AG04449 (cell line): ENCODE results near the gene AEN.
A peak's percentile ranks its signal among the peaks of the same experiment; 100 is the strongest.

Experiments
- CTCF ChIA-PET: fragments of 350-600 bp; formaldehyde crosslinking; extraction: SDS; loops from one replicate; lab custom pipeline; 2021; ENCODE audit warnings: antibody characterized with exemption; lab: Yijun Ruan, JAX
- POLR2A ChIA-PET: fragments of 400-600, 350-600 bp; formaldehyde crosslinking; extraction: SDS; loops from one replicate; lab custom pipeline; 2020; ENCODE audit warnings: antibody characterized with exemption, inconsistent platforms; lab: Yijun Ruan, JAX
- DNase-seq: peaks from one replicate; pipeline ENCODE4 v3.0.0-alpha.2; 2010; ENCODE audit warnings: low read depth, low spot score
- H3K4me3 ChIP-seq: 2 replicates; pipeline ENCODE4 v1.5.1; 2011; ENCODE audit warnings: low read depth, mild to moderate bottlenecking, control low read depth, low read length
- CTCF ChIP-seq: IDR thresholded peaks from one replicate; pipeline ENCODE4 v1.5.1; 2011; ENCODE audit warnings: mild to moderate bottlenecking, moderate library complexity, low read length, control low read depth, inconsistent platforms; ENCODE audit not compliant: insufficient read depth; ENCODE audit errors: missing control alignments

The AEN gene

GRCh38 chr15:88649286-88649733 is 28.2 kb downstream of the AEN start:
- no peak overlapping the region for H3K4me3 ChIP-seq
- TF ChIP-seq CTCF = no peak
- ChIA-PET CTCF (interaction anchor here (1.3 kb wide), 1 partner anchor 186 kb away, joined by 8 read pairs; no protein-coding TSS in a partner anchor), POLR2A (interaction anchor here (0.5 to 1.9 kb wide), 2 partner anchors 11 to 28 kb away, joined by 3 to 6 read pairs; partner anchors contain the start of genes AEN and ISG20)
- DNase-seq = peak; percentile 61

GRCh38 chr15:88649753-88650551 is 28.8 kb downstream of the AEN start:
- CTCF ChIA-PET = interaction anchor here (0.6 to 1.3 kb wide), 2 partner anchors 164 to 185 kb away, joined by 3 to 8 read pairs; no protein-coding TSS in a partner anchor
- no peak for DNase-seq
- POLR2A ChIA-PET = interaction anchor here (0.5 to 1.9 kb wide), 2 partner anchors 9 to 12 kb away, joined by 3 to 6 read pairs; partner anchors contain the start of gene ISG20
- no peak for TF ChIP-seq CTCF
- no peak overlapping the region for H3K4me3 ChIP-seq

DNA sequence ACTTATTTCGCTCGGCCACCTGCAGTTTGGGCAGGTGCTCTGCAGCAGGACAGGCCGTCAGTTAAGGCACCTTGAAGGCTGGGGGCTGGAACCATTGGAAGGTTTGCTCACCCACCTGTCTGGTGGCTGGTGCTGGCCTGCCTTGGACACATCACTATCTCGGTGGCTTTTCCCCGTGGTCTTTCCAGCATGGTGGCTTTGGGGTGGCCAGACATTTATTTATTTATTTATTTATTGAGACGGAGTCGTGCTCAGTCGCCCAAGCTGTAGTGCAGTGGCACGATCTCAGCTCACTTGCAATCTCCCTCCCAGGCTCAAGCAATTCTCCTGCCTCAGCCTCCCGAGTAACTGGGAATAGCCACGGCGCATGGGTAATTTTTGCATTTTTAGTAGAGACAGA is 29.4 kb downstream of the AEN start:
- ChIA-PET CTCF (interaction anchor here (0.6 kb wide), 1 partner anchor 163 kb away, joined by 3 read pairs; no protein-coding TSS in a partner anchor), POLR2A (interaction anchor here (1.9 kb wide), 1 partner anchor 12 kb away, joined by 6 read pairs; the partner anchor contains the start of gene ISG20)
- no peak overlapping the region for H3K4me3 ChIP-seq
- no peak for TF ChIP-seq CTCF
- DNase-seq = no peak

GRCh38 chr15:88651136-88651732 is 30.1 kb downstream of the AEN start:
- TF ChIP-seq CTCF = no peak
- no peak for DNase-seq
- ChIA-PET CTCF (no interaction called here), POLR2A (no interaction called here)
- H3K4me3 ChIP-seq = no peak overlapping the region

DNA sequence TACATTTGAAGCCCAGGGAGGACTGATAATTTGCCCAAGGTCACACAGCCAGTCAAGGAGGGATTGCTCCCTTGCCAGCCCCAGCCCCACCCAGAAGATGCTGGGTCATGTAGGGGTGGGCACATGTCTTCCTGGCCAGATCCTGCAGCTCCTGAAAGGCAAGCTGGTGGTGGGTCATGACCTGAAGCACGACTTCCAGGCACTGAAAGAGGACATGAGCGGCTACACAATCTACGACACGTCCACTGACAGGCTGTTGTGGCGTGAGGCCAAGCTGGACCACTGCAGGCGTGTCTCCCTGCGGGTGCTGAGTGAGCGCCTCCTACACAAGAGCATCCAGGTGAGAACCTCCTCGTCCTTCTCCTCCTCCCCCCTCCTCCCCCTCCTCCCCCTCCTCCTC is 30.8 kb downstream of the AEN start:
- ChIA-PET POLR2A (no interaction called here), CTCF (interaction anchor here (1.1 to 10.7 kb wide), 2 partner anchors 14 to 182 kb away, joined by 4 to 385 read pairs; partner anchors contain the start of gene ISG20)
- H3K4me3 ChIP-seq = no peak overlapping the region
- TF ChIP-seq CTCF = no peak
- DNase-seq = no peak
